ENCODE data around the gene EVL. TPM values are rescaled to one million over a fixed set of nuclear protein-coding genes. Genes with fewer than 3 reads are reported as not detected.
"Not testable (repeated sequence)": the region's sequence is repeated elsewhere in the genome, so short reads cannot be mapped to it uniquely, and the experiment has no call there.

Gene EVL
- total RNA-seq, 4 donors from 2014 or later = 22.8 to 86.4 (median 45.2) TPM

GRCh38 chr14:100027771-100028490, 37.3 kb upstream of the EVL start:
- no peak for TF ChIP-seq POLR2AphosphoS5 (IDR thresholded peaks at IDR 0.05)
- TF ChIP-seq CTCF (IDR thresholded peaks at IDR 0.05) = no peak
- TF ChIP-seq EP300 (IDR thresholded peaks at IDR 0.05; ENCODE audit: low read depth) = no peak
- no peak for TF ChIP-seq POLR2A (IDR thresholded peaks at IDR 0.05)
- H3K27ac ChIP-seq = no peak overlapping the region
- in situ Hi-C loops (cut with MboI; ENCODE audit: low pct_ligation_motif_present in 1 of 4, low pct_unique_long_range_greater_than_20kb in 1 of 4, low sequenced_read_pairs in 3 of 4) (no loop called here), intact Hi-C loops (cut with DNase I; ENCODE audit: low total_unique reads) (no loop called here)
- DNase-seq = no peak
- 88% methylated on average over 4 of the region's 4 CpGs; no CpG with 5 or more reads in 1 of the 2 donors for WGBS, 2 donors (ENCODE audit: low coverage in 1 of 2)
- no peaks in the 10 kb centered on the region for H3K36me3 ChIP-seq
- H3K4me3 ChIP-seq = no peak overlapping the region
- no peaks in the 10 kb centered on the region for H3K9me3 ChIP-seq
- peaks cover 2% of the 10 kb centered on the region for H3K27me3 ChIP-seq
- H3K4me1 ChIP-seq = peaks cover 2 to 31% (median 9%) of the 10 kb centered on the region in 4 donors

GRCh38 chr14:100028990-100029677, 36.1 kb upstream of the EVL start:
- intact Hi-C loops (cut with DNase I; ENCODE audit: low total_unique reads) = no loop called here
- peaks cover 2 to 31% (median 9%) of the 10 kb centered on the region in 4 donors for H3K4me1 ChIP-seq
- in situ Hi-C loops (cut with MboI; ENCODE audit: low pct_ligation_motif_present in 1 of 4, low pct_unique_long_range_greater_than_20kb in 1 of 4, low sequenced_read_pairs in 3 of 4) = no loop called here
- WGBS, 2 donors (ENCODE audit: low coverage in 1 of 2) = 74 to 83% methylated on average over 3 of the region's 3 CpGs
- TF ChIP-seq CTCF (IDR thresholded peaks at IDR 0.05) (no peak), POLR2A (IDR thresholded peaks at IDR 0.05) (no peak), POLR2AphosphoS5 (IDR thresholded peaks at IDR 0.05) (no peak), EP300 (IDR thresholded peaks at IDR 0.05; ENCODE audit: low read depth) (no peak)
- no peak overlapping the region for H3K27ac ChIP-seq
- H3K4me3 ChIP-seq = no peak overlapping the region
- H3K36me3 ChIP-seq = no peaks in the 10 kb centered on the region
- no peaks in the 10 kb centered on the region for H3K9me3 ChIP-seq
- peaks cover 2% of the 10 kb centered on the region for H3K27me3 ChIP-seq
- DNase-seq = no peak

GRCh38 chr14:100030006-100030405, 35.2 kb upstream of the EVL start:
- H3K9me3 ChIP-seq; H3K36me3 ChIP-seq; intact Hi-C loops (cut with DNase I; ENCODE audit: low total_unique reads); in situ Hi-C loops (cut with MboI; ENCODE audit: low pct_ligation_motif_present in 1 of 4, low pct_unique_long_range_greater_than_20kb in 1 of 4, low sequenced_read_pairs in 3 of 4); DNase-seq; H3K4me3 ChIP-seq; H3K27me3 ChIP-seq: not testable (repeated sequence)
- Histone ChIP-seq H3K4me1 (peaks cover 2 to 31% (median 9%) of the 10 kb centered on the region in 4 donors), H3K27ac (peak overlapping the region; percentile 56 to 77 (median 63))
- 66 to 67% methylated on average over 4 to 13 of the region's 13 CpGs for WGBS, 2 donors (ENCODE audit: low coverage in 1 of 2)

GRCh38 chr14:100030452-100031153, 34.6 kb upstream of the EVL start:
- no peak for DNase-seq
- in situ Hi-C loops (cut with MboI; ENCODE audit: low pct_ligation_motif_present in 1 of 4, low pct_unique_long_range_greater_than_20kb in 1 of 4, low sequenced_read_pairs in 3 of 4) = no loop called here
- Histone ChIP-seq H3K4me1 (peaks cover 2 to 31% (median 9%) of the 10 kb centered on the region in 4 donors), H3K9me3 (no peaks in the 10 kb centered on the region), H3K27ac (peak overlapping the region; percentile 56 to 77 (median 63)), H3K27me3 (peaks cover 2% of the 10 kb centered on the region), H3K4me3 (no peak overlapping the region), H3K36me3 (no peaks in the 10 kb centered on the region)
- peak; percentile 20 to 60 (median 41) for TF ChIP-seq POLR2AphosphoS5 (IDR thresholded peaks at IDR 0.05)
- TF ChIP-seq POLR2A (IDR thresholded peaks at IDR 0.05) = no peak
- WGBS, 2 donors (ENCODE audit: low coverage in 1 of 2) = 61 to 71% methylated on average over 4 to 7 of the region's 7 CpGs
- intact Hi-C loops (cut with DNase I; ENCODE audit: low total_unique reads) = no loop called here
